HG03060 (cell line): ENCODE results near the gene ITGA11.
A peak's percentile ranks its signal among the peaks of the same experiment; 100 is the strongest.

Source experiments
- ATAC-seq: cut with Tn5 transposase; IDR thresholded peaks from one replicate; pipeline ENCODE4 v1.9.1; 2021; ENCODE audit warnings: low read depth, moderate number of reproducible peaks; ENCODE audit not compliant: unreplicated experiment

Gene ITGA11

GRCh38 chr15:68277603-68278344, 154.2 kb downstream of the ITGA11 start, which contains the start of gene FEM1B:
Gene FEM1B, plus strand, starts transcription at chr15:68277745. Its CDS starts 673 bp downstream, at chr15:68278418.
- peak; percentile 43 for ATAC-seq

GRCh38 chr15:68277131-68277602, 154.8 kb downstream of the ITGA11 start:
- peak; percentile 6 for ATAC-seq

- no peak for ATAC-seq
These were observed 155.3 kb downstream of the ITGA11 start for GRCh38 chr15:68276668-68277067.

- ATAC-seq: no peak
These were observed 156.7 kb downstream of the ITGA11 start for GRCh38 chr15:68275165-68275746.

GRCh38 chr15:68274201-68274848, 157.6 kb downstream of the ITGA11 start:
- no peak for ATAC-seq

- no peak for ATAC-seq
These were observed 159.2 kb downstream of the ITGA11 start for GRCh38 chr15:68272721-68273271.

GRCh38 chr15:68271854-68272471, 160.0 kb downstream of the ITGA11 start:
- no peak for ATAC-seq

GRCh38 chr15:68268405-68268804, 163.6 kb downstream of the ITGA11 start:
- ATAC-seq: no peak

- no peak for ATAC-seq
These were observed 166.3 kb downstream of the ITGA11 start for GRCh38 chr15:68265674-68266073.

GRCh38 chr15:68265081-68265480, 166.9 kb downstream of the ITGA11 start:
- no peak for ATAC-seq

GRCh38 chr15:68264282-68264681, 167.7 kb downstream of the ITGA11 start:
- ATAC-seq: no peak

- ATAC-seq: no peak
These were observed 169.2 kb downstream of the ITGA11 start for GRCh38 chr15:68262514-68263356.

- no peak for ATAC-seq
These were observed 170.0 kb downstream of the ITGA11 start for GRCh38 chr15:68261980-68262379.

GRCh38 chr15:68261241-68261640, 170.7 kb downstream of the ITGA11 start:
- ATAC-seq: no peak

GRCh38 chr15:68259883-68260282, 172.1 kb downstream of the ITGA11 start:
- no peak for ATAC-seq

GRCh38 chr15:68258692-68259091, 173.3 kb downstream of the ITGA11 start:
- ATAC-seq: no peak

- ATAC-seq: no peak
These were observed 175.1 kb downstream of the ITGA11 start for GRCh38 chr15:68256675-68257450.

GRCh38 chr15:68252925-68253534, 178.9 kb downstream of the ITGA11 start:
- ATAC-seq: no peak
